ENCODE measurements around the gene SNRNP200.

The SNRNP200 gene

GRCh38 chr2:96325041-96325883, 19.9 kb upstream of the SNRNP200 start, which contains the start of gene ITPRIPL1:
ITPRIPL1 (plus strand) TSS chr2:96325317; CDS start chr2:96325840, 523 bp downstream.
- Histone ChIP-seq H2AFZ (ENCODE audit: low read depth) (peak within 1 kb of the TSS; percentile 87), H3K4me2 (peak within 1 kb of the TSS; percentile 63)

GRCh38 chr2:96324721-96325040, 19.3 kb upstream of the SNRNP200 start:
- Histone ChIP-seq H2AFZ (ENCODE audit: low read depth) (peak overlapping the region; percentile 87), H3K79me2 (ENCODE audit: insufficient read depth, low read depth) (no peaks in the 10 kb centered on the region; the same call in 1 of the 2 replicates), H3K4me3 (IDR thresholded peaks at IDR 0.05; ENCODE audit: insufficient read depth, low read depth, low read length) (peak overlapping the region; percentile 61), H3K4me2 (peak overlapping the region; percentile 63), H4K20me1 (ENCODE audit: insufficient read depth) (no peaks in the 10 kb centered on the region), H3K4me1 (ENCODE audit: low read depth, poor library complexity, severe bottlenecking) (peaks cover 49% of the 10 kb centered on the region), H3K36me3 (ENCODE audit: insufficient read depth) (no peaks in the 10 kb centered on the region), H3K9ac (peak overlapping the region; percentile 79), H3K27ac (peak overlapping the region; percentile 39), H3K27me3 (ENCODE audit: insufficient read depth, low read depth) (no peaks in the 10 kb centered on the region)
- TF ChIP-seq CTCF (conservative IDR thresholded peaks at IDR 0.05; ENCODE audit: low read depth, low read length): no peak

More at GRCh38 chr2:96325041-96325883, 19.9 kb upstream of the SNRNP200 start, which contains the start of gene ITPRIPL1:
- peak within 1 kb of the TSS; percentile 39 for H3K27ac ChIP-seq
- peak within 1 kb of the TSS; percentile 79 for H3K9ac ChIP-seq
- H3K27me3 ChIP-seq (ENCODE audit: insufficient read depth, low read depth): no peaks in the 10 kb centered on the region
- H4K20me1 ChIP-seq (ENCODE audit: insufficient read depth): no peaks in the 10 kb centered on the region
- peak within 1 kb of the TSS; percentile 63 for H3K4me3 ChIP-seq (IDR thresholded peaks at IDR 0.05; ENCODE audit: insufficient read depth, low read depth, low read length)
- no peak for TF ChIP-seq CTCF (conservative IDR thresholded peaks at IDR 0.05; ENCODE audit: low read depth, low read length)
- no peaks in the 10 kb centered on the region; the same call in 1 of the 2 replicates for H3K79me2 ChIP-seq (ENCODE audit: insufficient read depth, low read depth)
- peaks cover 45% of the 10 kb centered on the region for H3K4me1 ChIP-seq (ENCODE audit: low read depth, poor library complexity, severe bottlenecking)
- H3K36me3 ChIP-seq (ENCODE audit: insufficient read depth): no peaks in the 10 kb centered on the region

GRCh38 chr2:96323849-96324248, 18.5 kb upstream of the SNRNP200 start:
- H2AFZ ChIP-seq (ENCODE audit: low read depth): no peak overlapping the region
- TF ChIP-seq CTCF (conservative IDR thresholded peaks at IDR 0.05; ENCODE audit: low read depth, low read length): no peak
- no peak overlapping the region for H3K27ac ChIP-seq
- no peaks in the 10 kb centered on the region for H3K27me3 ChIP-seq (ENCODE audit: insufficient read depth, low read depth)
- peaks cover 50% of the 10 kb centered on the region for H3K4me1 ChIP-seq (ENCODE audit: low read depth, poor library complexity, severe bottlenecking)
- no peak overlapping the region for H3K4me3 ChIP-seq (IDR thresholded peaks at IDR 0.05; ENCODE audit: insufficient read depth, low read depth, low read length)
- H4K20me1 ChIP-seq (ENCODE audit: insufficient read depth): no peaks in the 10 kb centered on the region
- H3K36me3 ChIP-seq (ENCODE audit: insufficient read depth): no peaks in the 10 kb centered on the region
- H3K9ac ChIP-seq: no peak overlapping the region
- peak overlapping the region; percentile 63; the same call in 1 of the 2 replicates for H3K4me2 ChIP-seq
- no peaks in the 10 kb centered on the region; the same call in 1 of the 2 replicates for H3K79me2 ChIP-seq (ENCODE audit: insufficient read depth, low read depth)

GRCh38 chr2:96320728-96321622, 15.6 kb upstream of the SNRNP200 start:
- Histone ChIP-seq H3K27ac (peak overlapping the region; percentile 79), H2AFZ (ENCODE audit: low read depth) (peak overlapping the region; percentile 89), H3K4me2 (peak overlapping the region; percentile 58), H3K27me3 (ENCODE audit: insufficient read depth, low read depth) (no peaks in the 10 kb centered on the region), H3K4me1 (ENCODE audit: low read depth, poor library complexity, severe bottlenecking) (peaks cover 45% of the 10 kb centered on the region), H3K79me2 (ENCODE audit: insufficient read depth, low read depth) (no peaks in the 10 kb centered on the region; the same call in 1 of the 2 replicates), H4K20me1 (ENCODE audit: insufficient read depth) (no peaks in the 10 kb centered on the region), H3K4me3 (IDR thresholded peaks at IDR 0.05; ENCODE audit: insufficient read depth, low read depth, low read length) (no peak overlapping the region), H3K9ac (peak overlapping the region; percentile 69), H3K36me3 (ENCODE audit: insufficient read depth) (no peaks in the 10 kb centered on the region)
- no peak for TF ChIP-seq CTCF (conservative IDR thresholded peaks at IDR 0.05; ENCODE audit: low read depth, low read length)

Data from KMS-11 (cell line).